HEK293 (cell line): ENCODE results near the gene STAT5B.
"Not testable (repeated sequence)": the region's sequence is repeated elsewhere in the genome, so short reads cannot be mapped to it uniquely, and the experiment has no call there.

ENCODE experiments used
- CTCF ChIA-PET: fragments of 350-600 bp; formaldehyde crosslinking; extraction: SDS; loops from one replicate; lab custom pipeline; 2021; ENCODE audit warnings: antibody characterized with exemption; lab: Yijun Ruan, JAX
- POLR2A ChIA-PET: fragments of 300-600 bp; formaldehyde crosslinking; extraction: SDS; loops from one replicate; lab custom pipeline; 2020; ENCODE audit warnings: antibody characterized with exemption, inconsistent platforms; lab: Yijun Ruan, JAX
- H3K27ac ChIP-seq: fragments of 200-500 bp; sonication (Bioruptor generic); 2 replicates; pipeline ENCODE4 v1.5.1; 2014; ENCODE audit warnings: low read depth, low read length, control low read depth, inconsistent platforms; ENCODE audit errors: extremely low read depth
- H3K36me3 ChIP-seq, 2 experiments: fragments of 200-500 bp in 1 of 2; sonication (Bioruptor generic) in 1 of 2; 1 replicate in 1 of 2; 2 replicates in 1 of 2; pipeline ENCODE4 v1.5.1; 2014 to 2017; ENCODE audit warnings: inconsistent platforms in 2 of 2, low read length in 2 of 2; ENCODE audit not compliant: control insufficient read depth in 2 of 2, insufficient read depth in 1 of 2
- H3K4me1 ChIP-seq: fragments of 200-500 bp; sonication (Bioruptor generic); 2 replicates; pipeline ENCODE4 v1.5.1; 2014; ENCODE audit warnings: mild to moderate bottlenecking, low read length, inconsistent platforms; ENCODE audit not compliant: control insufficient read depth, insufficient read depth
- H3K4me3 ChIP-seq: 2 replicates; pipeline ENCODE4 v1.5.1; 2011; ENCODE audit warnings: low read depth, mild to moderate bottlenecking, control low read depth, low read length, moderate library complexity
- H3K9me3 ChIP-seq: fragments of 200-500 bp; sonication (Bioruptor generic); 2 replicates; pipeline ENCODE4 v1.5.1; 2014; ENCODE audit warnings: low read depth, low read length, inconsistent platforms; ENCODE audit not compliant: control insufficient read depth, insufficient read depth
- GFI1B ChIP-seq: fragments of 450-650 bp; formaldehyde crosslinking; IDR thresholded peaks from 2 replicates; pipeline ENCODE4 v1.5.1; 2016; ENCODE audit warnings: missing biosample characterization, missing genetic modification characterization
- GLI2 ChIP-seq: fragments of 450-650 bp; formaldehyde crosslinking; IDR thresholded peaks from 2 replicates; pipeline ENCODE4; 2017; ENCODE audit warnings: missing biosample characterization, missing genetic modification characterization, low read depth, borderline replicate concordance
- GLI4 ChIP-seq: fragments of 450-650 bp; formaldehyde crosslinking; IDR thresholded peaks from 2 replicates; pipeline ENCODE4 v1.5.1; 2016; ENCODE audit warnings: missing biosample characterization, missing genetic modification characterization
- KLF1 ChIP-seq: fragments of 450-650 bp; formaldehyde crosslinking; IDR thresholded peaks from 2 replicates; pipeline ENCODE4 v1.5.1; 2016; ENCODE audit warnings: missing biosample characterization, missing genetic modification characterization
- ZFP37 ChIP-seq: fragments of 450-650 bp; formaldehyde crosslinking; IDR thresholded peaks from 2 replicates; pipeline ENCODE4 v1.5.1; 2016; ENCODE audit warnings: missing biosample characterization, missing genetic modification characterization
- ZNF112 ChIP-seq: fragments of 450-650 bp; formaldehyde crosslinking; IDR thresholded peaks from 2 replicates; pipeline ENCODE4 v1.5.0; 2017; ENCODE audit warnings: missing biosample characterization, missing genetic modification characterization
- ZNF138 ChIP-seq: fragments of 450-650 bp; formaldehyde crosslinking; IDR thresholded peaks from 2 replicates; pipeline ENCODE4 v1.5.1; 2016; ENCODE audit warnings: missing biosample characterization, missing genetic modification characterization, borderline replicate concordance
- ZNF184 ChIP-seq: fragments of 450-650 bp; IDR thresholded peaks from 2 replicates; pipeline ENCODE4 v1.5.1; 2018; ENCODE audit warnings: missing biosample characterization, mild to moderate bottlenecking, missing genetic modification characterization
- ZNF19 ChIP-seq: fragments of 450-650 bp; formaldehyde crosslinking; IDR thresholded peaks from 2 replicates; pipeline ENCODE4; 2016; ENCODE audit warnings: missing biosample characterization, missing genetic modification characterization, low read depth
- ZNF223 ChIP-seq: fragments of 450-650 bp; formaldehyde crosslinking; IDR thresholded peaks from 2 replicates; pipeline ENCODE4 v1.5.1; 2016; ENCODE audit warnings: missing biosample characterization, missing genetic modification characterization
- ZNF354C ChIP-seq: fragments of 450-650 bp; formaldehyde crosslinking; IDR thresholded peaks from 2 replicates; pipeline ENCODE4 v1.5.1; 2016; ENCODE audit warnings: missing biosample characterization, missing genetic modification characterization, low read depth, borderline replicate concordance
- ZNF426 ChIP-seq: fragments of 450-650 bp; formaldehyde crosslinking; IDR thresholded peaks from 2 replicates; pipeline ENCODE4 v1.5.1; 2017; ENCODE audit warnings: missing biosample characterization, missing genetic modification characterization, mild to moderate bottlenecking, inconsistent platforms, moderate library complexity
- ZNF433 ChIP-seq: fragments of 450-650 bp; formaldehyde crosslinking; IDR thresholded peaks from 2 replicates; pipeline ENCODE4 v1.5.1; 2016; ENCODE audit warnings: missing biosample characterization, missing genetic modification characterization, low read depth
- ZNF473 ChIP-seq: fragments of 450-650 bp; formaldehyde crosslinking; IDR thresholded peaks from 2 replicates; pipeline ENCODE4 v1.5.1; 2017; ENCODE audit warnings: missing biosample characterization, missing genetic modification characterization
- ZNF571 ChIP-seq: fragments of 450-650 bp; formaldehyde crosslinking; IDR thresholded peaks from 2 replicates; pipeline ENCODE4 v1.5.0; 2017; ENCODE audit warnings: missing biosample characterization, missing genetic modification characterization
- ZNF585B ChIP-seq: fragments of 450-650 bp; formaldehyde crosslinking; IDR thresholded peaks from 2 replicates; pipeline ENCODE4 v1.5.1; 2016; ENCODE audit warnings: missing biosample characterization, missing genetic modification characterization
- ZNF623 ChIP-seq: fragments of 450-650 bp; formaldehyde crosslinking; IDR thresholded peaks from 2 replicates; pipeline ENCODE4 v1.5.1; 2016; ENCODE audit warnings: missing biosample characterization, missing genetic modification characterization
- ZNF654 ChIP-seq: fragments of 450-650 bp; formaldehyde crosslinking; IDR thresholded peaks from 2 replicates; pipeline ENCODE4 v1.5.1; 2016; ENCODE audit warnings: low read depth, missing biosample characterization, missing genetic modification characterization
- ZNF792 ChIP-seq: fragments of 450-650 bp; formaldehyde crosslinking; IDR thresholded peaks from 2 replicates; pipeline ENCODE4 v1.5.1; 2016; ENCODE audit warnings: missing biosample characterization, missing genetic modification characterization
- ZSCAN30 ChIP-seq: fragments of 450-650 bp; IDR thresholded peaks from 2 replicates; pipeline ENCODE4 v1.5.1; 2018; ENCODE audit warnings: missing biosample characterization, mild to moderate bottlenecking, missing genetic modification characterization, moderate library complexity
- TF ChIP-seq, protein P1 (sequence below): fragments of 450-650 bp; formaldehyde crosslinking; IDR thresholded peaks from 2 replicates; pipeline ENCODE4 v1.5.1; 2016; ENCODE audit warnings: missing biosample characterization, missing genetic modification characterization, low read depth
- TF ChIP-seq, protein P2 (sequence below): fragments of 450-650 bp; formaldehyde crosslinking; IDR thresholded peaks from 2 replicates; pipeline ENCODE4 v1.5.1; 2016; ENCODE audit warnings: missing biosample characterization, missing genetic modification characterization
- TF ChIP-seq, protein P3 (sequence below): fragments of 450-650 bp; formaldehyde crosslinking; IDR thresholded peaks from 2 replicates; pipeline ENCODE4 v1.5.1; 2016; ENCODE audit warnings: missing biosample characterization, missing genetic modification characterization

The STAT5B gene

DNA sequence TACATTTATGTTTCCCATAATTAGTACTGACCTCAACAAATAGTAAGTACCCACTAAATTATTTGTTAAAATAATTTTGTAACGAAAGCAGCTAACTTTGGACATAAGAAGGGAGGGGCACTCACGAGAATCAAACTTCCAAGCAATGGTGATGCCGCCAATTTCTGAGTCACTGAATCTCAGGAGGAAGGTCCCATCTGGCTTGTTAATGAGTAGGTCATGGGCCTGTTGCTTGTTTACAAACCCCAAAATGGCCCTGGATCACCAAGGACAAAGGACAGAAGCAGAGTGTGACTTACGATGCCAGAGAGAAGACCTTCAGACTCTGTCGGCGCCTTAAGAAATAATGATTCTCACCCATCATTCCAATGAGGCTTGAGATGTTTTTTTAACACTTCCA, 66.1 kb downstream of the STAT5B start (continued):
- TF ChIP-seq ZNF426 (no peak), ZNF571 (tag by site-specific recombination) (no peak), GLI4 (tag by site-specific recombination) (no peak)
- TF ChIP-seq, protein P1, sequence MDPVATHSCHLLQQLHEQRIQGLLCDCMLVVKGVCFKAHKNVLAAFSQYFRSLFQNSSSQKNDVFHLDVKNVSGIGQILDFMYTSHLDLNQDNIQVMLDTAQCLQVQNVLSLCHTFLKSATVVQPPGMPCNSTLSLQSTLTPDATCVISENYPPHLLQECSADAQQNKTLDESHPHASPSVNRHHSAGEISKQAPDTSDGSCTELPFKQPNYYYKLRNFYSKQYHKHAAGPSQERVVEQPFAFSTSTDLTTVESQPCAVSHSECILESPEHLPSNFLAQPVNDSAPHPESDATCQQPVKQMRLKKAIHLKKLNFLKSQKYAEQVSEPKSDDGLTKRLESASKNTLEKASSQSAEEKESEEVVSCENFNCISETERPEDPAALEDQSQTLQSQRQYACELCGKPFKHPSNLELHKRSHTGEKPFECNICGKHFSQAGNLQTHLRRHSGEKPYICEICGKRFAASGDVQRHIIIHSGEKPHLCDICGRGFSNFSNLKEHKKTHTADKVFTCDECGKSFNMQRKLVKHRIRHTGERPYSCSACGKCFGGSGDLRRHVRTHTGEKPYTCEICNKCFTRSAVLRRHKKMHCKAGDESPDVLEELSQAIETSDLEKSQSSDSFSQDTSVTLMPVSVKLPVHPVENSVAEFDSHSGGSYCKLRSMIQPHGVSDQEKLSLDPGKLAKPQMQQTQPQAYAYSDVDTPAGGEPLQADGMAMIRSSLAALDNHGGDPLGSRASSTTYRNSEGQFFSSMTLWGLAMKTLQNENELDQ (tag by site-specific recombination) = no peak
- TF ChIP-seq, all 188 proteins: peak for 0

DNA sequence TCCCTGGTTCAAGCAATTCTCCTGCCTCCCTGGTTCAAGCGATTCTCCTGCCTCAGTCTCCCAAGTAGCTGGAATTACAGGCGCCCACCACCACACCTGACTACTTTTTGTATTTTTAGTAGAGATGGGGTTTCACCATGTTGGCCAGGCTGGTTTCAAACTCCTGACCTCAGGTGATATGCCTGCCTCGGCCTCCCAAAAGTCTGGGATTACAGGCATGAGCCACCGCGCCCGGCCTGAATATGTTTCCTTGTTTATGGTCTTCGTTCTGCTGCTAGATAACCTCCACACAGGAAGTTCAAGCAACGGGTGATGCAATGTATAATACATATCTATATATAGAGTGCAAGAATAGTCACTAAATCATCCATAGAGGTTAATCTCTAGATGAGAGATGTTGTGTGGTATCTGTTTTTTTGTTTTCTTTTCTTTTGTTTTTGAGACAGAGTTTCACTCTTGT, 70.0 kb downstream of the STAT5B start:
- not testable (repeated sequence) for H3K4me3 ChIP-seq
- CTCF ChIA-PET = interaction anchor here (0.6 kb wide), 1 partner anchor 411 kb away, joined by 4 read pairs; no protein-coding TSS in a partner anchor
- H3K36me3 ChIP-seq = peaks cover 61 to 75% of the 10 kb centered on the region in 2 experiments

DNA sequence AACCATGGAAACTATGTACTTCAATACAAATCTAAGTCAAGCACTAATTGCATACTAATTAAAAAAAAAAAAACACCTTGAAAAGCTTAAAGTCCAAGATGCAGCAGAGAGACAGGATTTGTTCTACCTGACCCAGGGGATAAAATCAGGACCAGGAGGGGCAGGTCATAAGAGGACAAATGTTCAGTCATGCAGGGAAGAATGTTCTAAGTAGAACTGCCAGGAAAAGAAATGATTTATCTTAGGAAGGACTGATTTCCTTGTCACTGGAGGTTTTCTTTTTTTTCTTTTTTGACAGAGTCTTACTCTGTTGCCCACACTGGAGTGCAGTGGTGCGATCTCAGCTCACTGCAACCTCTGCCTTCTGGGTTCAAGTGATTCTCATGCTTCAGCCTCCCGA, 72.8 kb downstream of the STAT5B start:
- no peak overlapping the region for H3K27ac ChIP-seq
- no peaks in the 10 kb centered on the region for H3K9me3 ChIP-seq
- ChIA-PET POLR2A (interaction anchor here (0.5 to 0.6 kb wide), 2 partner anchors 66 to 312 kb away, joined by 3 to 7 read pairs; no protein-coding TSS in a partner anchor), CTCF (interaction anchor here (1.3 kb wide), 1 partner anchor 19 kb away, joined by 9 read pairs; no protein-coding TSS in a partner anchor)
- no peaks in the 10 kb centered on the region for H3K4me1 ChIP-seq
- no peak overlapping the region for H3K4me3 ChIP-seq
- H3K36me3 ChIP-seq = peaks cover 39 to 66% of the 10 kb centered on the region in 2 experiments
- TF ChIP-seq ZNF354C (tag by site-specific recombination) (no peak), ZNF585B (tag by site-specific recombination) (no peak), ZNF654 (no peak), ZNF19 (tag by site-specific recombination) (no peak), ZNF184 (tag by site-specific recombination) (no peak), GLI2 (no peak), ZNF112 (no peak), ZNF473 (tag by site-specific recombination) (no peak), ZNF138 (tag by site-specific recombination) (no peak), ZFP37 (tag by site-specific recombination) (no peak), GFI1B (tag by site-specific recombination) (no peak)
- TF ChIP-seq, all 188 proteins: peak for 0

More for the DNA sequence above, 70.0 kb downstream of the STAT5B start:
- H3K4me1 ChIP-seq, H3K27ac ChIP-seq, POLR2A ChIA-PET, H3K9me3 ChIP-seq: not testable (repeated sequence)

DNA sequence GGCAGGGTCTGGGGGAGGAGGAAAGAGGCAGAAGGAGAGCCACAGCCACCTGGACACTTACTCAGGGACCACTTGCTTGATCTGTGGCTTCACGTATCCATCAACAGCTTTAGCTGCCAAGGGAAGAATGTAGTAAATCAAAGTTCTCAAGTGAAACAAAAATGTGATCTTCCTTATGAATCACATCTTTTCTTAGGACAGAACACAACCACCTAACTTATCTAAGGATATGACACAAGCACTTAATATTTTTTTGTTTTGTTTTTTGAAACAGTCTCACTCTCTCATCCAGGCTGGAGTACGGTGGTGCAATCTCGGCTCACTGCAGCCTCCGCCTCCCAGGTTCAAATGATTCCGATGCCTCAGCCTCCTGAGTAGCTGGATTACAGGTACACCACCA, 73.5 kb downstream of the STAT5B start:
- POLR2A ChIA-PET = no interaction called here
- H3K27ac ChIP-seq = no peak overlapping the region
- H3K4me3 ChIP-seq = no peak overlapping the region
- CTCF ChIA-PET = interaction anchor here (0.6 to 1.3 kb wide), 2 partner anchors 19 to 478 kb away, joined by 3 to 9 read pairs; no protein-coding TSS in a partner anchor
- H3K4me1 ChIP-seq = no peaks in the 10 kb centered on the region
- TF ChIP-seq ZNF623 (tag by site-specific recombination) (no peak), ZNF792 (tag by site-specific recombination) (no peak), ZNF433 (tag by site-specific recombination) (no peak), ZNF223 (no peak), ZSCAN30 (tag by site-specific recombination) (no peak), KLF1 (tag by site-specific recombination) (no peak)
- TF ChIP-seq, protein P2, sequence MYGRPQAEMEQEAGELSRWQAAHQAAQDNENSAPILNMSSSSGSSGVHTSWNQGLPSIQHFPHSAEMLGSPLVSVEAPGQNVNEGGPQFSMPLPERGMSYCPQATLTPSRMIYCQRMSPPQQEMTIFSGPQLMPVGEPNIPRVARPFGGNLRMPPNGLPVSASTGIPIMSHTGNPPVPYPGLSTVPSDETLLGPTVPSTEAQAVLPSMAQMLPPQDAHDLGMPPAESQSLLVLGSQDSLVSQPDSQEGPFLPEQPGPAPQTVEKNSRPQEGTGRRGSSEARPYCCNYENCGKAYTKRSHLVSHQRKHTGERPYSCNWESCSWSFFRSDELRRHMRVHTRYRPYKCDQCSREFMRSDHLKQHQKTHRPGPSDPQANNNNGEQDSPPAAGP (tag by site-specific recombination) = no peak
- TF ChIP-seq, protein P3, sequence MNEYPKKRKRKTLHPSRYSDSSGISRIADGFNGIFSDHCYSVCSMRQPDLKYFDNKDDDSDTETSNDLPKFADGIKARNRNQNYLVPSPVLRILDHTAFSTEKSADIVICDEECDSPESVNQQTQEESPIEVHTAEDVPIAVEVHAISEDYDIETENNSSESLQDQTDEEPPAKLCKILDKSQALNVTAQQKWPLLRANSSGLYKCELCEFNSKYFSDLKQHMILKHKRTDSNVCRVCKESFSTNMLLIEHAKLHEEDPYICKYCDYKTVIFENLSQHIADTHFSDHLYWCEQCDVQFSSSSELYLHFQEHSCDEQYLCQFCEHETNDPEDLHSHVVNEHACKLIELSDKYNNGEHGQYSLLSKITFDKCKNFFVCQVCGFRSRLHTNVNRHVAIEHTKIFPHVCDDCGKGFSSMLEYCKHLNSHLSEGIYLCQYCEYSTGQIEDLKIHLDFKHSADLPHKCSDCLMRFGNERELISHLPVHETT (tag by site-specific recombination) = no peak
- H3K36me3 ChIP-seq = peaks cover 32 to 63% of the 10 kb centered on the region in 2 experiments
- no peaks in the 10 kb centered on the region for H3K9me3 ChIP-seq
